Muscle layer of duodenum (tissue), 2 donors: ENCODE data around the gene ADAMTS17.

Experiments used
- H3K27ac ChIP-seq: one replicate; pipeline ENCODE4 v1.7.0; 2013; ENCODE audit warnings: mild to moderate bottlenecking, low read length
- H3K27me3 ChIP-seq: one replicate; pipeline ENCODE4 v1.7.0; 2013; ENCODE audit warnings: low read depth, mild to moderate bottlenecking, control low read depth, low read length
- H3K36me3 ChIP-seq, 2 donors: one replicate each; pipeline ENCODE4 v1.7.0; 2013; ENCODE audit warnings: low read length in 2 of 2, control low read depth in 1 of 2, mild to moderate bottlenecking in 1 of 2; ENCODE audit not compliant: insufficient read depth in 2 of 2, control insufficient read depth in 1 of 2
- H3K4me1 ChIP-seq, 2 donors: one replicate each; pipeline ENCODE4 v1.7.0; 2013; ENCODE audit warnings: low read length in 2 of 2, mild to moderate bottlenecking in 2 of 2, control low read depth in 1 of 2, moderate library complexity in 1 of 2; ENCODE audit not compliant: insufficient read depth in 2 of 2, control insufficient read depth in 1 of 2
- H3K4me3 ChIP-seq, 2 donors: one replicate each; pipeline ENCODE4 v1.7.0; 2013; ENCODE audit warnings: low read length in 2 of 2, low read depth in 1 of 2, mild to moderate bottlenecking in 1 of 2
- H3K9me3 ChIP-seq, 2 donors: one replicate each; pipeline ENCODE4 v1.7.0; 2013; ENCODE audit warnings: low read length in 2 of 2, control low read depth in 1 of 2, mild to moderate bottlenecking in 1 of 2; ENCODE audit not compliant: control insufficient read depth in 1 of 2
- donor health status: healthy.

ADAMTS17 gene

DNA sequence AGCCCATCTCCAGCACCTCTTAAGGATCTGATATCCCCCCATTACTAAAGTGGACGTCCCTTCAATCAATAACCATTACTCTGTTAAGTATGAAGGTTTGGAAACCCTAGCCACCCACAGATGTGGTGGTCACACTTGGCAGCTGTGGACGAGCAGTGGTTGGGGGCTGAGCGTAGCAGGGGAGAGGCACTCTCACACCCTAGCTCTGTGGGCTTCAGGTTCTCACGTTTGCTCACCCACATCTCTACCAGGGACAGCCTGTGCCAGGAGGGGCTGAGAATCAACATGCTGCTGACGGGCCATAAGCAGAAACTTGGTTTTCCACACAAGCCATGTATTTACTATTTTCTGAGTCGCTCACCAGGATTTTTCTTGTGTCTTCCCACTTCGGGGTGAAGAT lies 287.2 kb downstream of the ADAMTS17 start:
- H3K36me3 ChIP-seq, result no peaks in the 10 kb centered on the region
- H3K9me3 ChIP-seq, result no peaks in the 10 kb centered on the region
- no peak overlapping the region for H3K27ac ChIP-seq
- no peaks in the 10 kb centered on the region for H3K27me3 ChIP-seq
- no peaks in the 10 kb centered on the region for H3K4me1 ChIP-seq
- no peak overlapping the region for H3K4me3 ChIP-seq

DNA sequence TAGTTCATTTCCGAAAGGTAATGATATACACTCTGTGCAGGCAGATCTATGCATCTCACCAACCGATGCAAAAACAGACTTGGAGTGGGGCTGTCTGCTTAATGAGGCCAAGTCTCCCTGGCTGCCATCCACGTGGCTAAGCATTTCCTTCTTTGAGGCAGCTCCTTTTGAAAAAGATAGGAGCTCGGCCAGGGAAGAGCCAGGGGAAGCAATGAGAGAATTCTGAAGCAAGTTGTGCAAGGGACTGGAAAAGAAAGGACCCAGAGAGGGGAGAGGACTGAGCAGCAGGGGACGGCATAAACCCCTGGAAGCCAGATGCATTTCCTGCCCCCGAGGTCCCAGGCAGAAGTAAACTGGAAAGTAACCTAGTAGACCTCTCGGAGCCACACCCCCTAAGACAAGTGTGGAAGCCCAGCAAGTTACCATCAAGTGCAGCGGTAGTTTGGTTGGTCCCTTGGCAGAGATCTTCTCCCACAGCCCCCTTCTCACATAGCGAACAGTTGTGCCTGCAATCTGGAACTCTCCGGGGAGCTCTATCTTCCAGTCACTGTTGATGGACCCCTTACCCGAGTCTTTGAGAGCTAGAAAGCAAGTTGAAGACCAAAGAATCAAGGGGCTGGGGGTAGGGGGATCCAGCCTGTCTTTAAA lies 288.2 kb downstream of the ADAMTS17 start:
- no peaks in the 10 kb centered on the region for H3K9me3 ChIP-seq
- no peaks in the 10 kb centered on the region for H3K36me3 ChIP-seq
- H3K4me1 ChIP-seq, result no peaks in the 10 kb centered on the region
- no peaks in the 10 kb centered on the region for H3K27me3 ChIP-seq
- no peak overlapping the region for H3K4me3 ChIP-seq
- H3K27ac ChIP-seq, result no peak overlapping the region

- no peaks in the 10 kb centered on the region for H3K4me1 ChIP-seq
- no peak overlapping the region for H3K27ac ChIP-seq
- H3K27me3 ChIP-seq, result no peaks in the 10 kb centered on the region
- no peak overlapping the region for H3K4me3 ChIP-seq
- no peaks in the 10 kb centered on the region for H3K36me3 ChIP-seq
- H3K9me3 ChIP-seq, result no peaks in the 10 kb centered on the region
These were observed 288.9 kb downstream of the ADAMTS17 start for GRCh38 chr15:100052716-100053473.

DNA sequence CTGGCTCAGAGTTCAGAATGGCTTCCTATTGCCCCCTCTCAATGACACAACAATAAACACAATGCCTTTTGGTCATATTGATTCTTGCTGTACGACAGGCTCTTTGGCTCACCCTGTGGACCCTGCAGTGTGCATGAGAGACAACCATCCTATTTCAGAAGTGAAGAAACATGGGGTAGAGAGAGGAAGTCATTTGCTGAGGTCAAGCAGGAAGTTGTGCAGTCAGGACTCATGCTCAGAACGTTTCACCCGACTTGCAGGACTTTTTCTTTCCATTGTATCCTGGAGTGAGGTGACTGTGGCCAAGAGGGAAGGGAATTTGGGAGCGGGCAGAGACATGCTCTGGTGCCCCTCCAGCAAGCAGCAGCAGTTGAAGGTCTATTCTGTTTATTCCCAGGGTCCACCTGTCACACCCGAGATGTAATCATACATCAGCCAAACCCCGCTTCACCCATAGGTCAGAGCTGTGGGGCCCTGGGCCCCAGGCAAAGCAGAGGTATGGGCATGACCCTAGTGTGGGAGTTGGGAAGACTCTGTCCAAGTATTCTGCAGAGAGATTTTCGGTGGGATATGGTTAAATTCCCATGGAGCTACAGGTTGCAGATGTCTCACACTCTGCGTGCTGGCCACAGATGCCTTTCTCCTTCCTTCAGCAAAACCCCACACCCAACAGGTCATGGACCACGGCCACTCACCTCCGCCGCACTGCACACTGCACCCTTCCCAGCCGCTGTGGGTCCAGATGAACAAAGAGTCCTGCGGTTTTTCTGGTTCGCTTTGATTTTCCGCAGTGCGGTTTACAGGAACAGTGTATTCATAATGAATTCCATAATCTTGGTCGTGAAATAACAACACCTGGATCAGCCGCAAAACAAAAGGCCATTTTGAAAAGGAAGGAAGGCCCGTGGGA lies 290.6 kb downstream of the ADAMTS17 start:
- no peak overlapping the region for H3K4me3 ChIP-seq
- H3K4me1 ChIP-seq, result no peaks in the 10 kb centered on the region
- no peaks in the 10 kb centered on the region for H3K9me3 ChIP-seq
- H3K27ac ChIP-seq, result no peak overlapping the region
- H3K36me3 ChIP-seq, result no peaks in the 10 kb centered on the region
- no peaks in the 10 kb centered on the region for H3K27me3 ChIP-seq

- Histone ChIP-seq H3K27me3 (no peaks in the 10 kb centered on the region), H3K36me3 (no peaks in the 10 kb centered on the region), H3K27ac (no peak overlapping the region), H3K4me3 (no peak overlapping the region), H3K4me1 (no peaks in the 10 kb centered on the region), H3K9me3 (no peaks in the 10 kb centered on the region)
These were observed 291.6 kb downstream of the ADAMTS17 start for GRCh38 chr15:100049936-100050876.

DNA sequence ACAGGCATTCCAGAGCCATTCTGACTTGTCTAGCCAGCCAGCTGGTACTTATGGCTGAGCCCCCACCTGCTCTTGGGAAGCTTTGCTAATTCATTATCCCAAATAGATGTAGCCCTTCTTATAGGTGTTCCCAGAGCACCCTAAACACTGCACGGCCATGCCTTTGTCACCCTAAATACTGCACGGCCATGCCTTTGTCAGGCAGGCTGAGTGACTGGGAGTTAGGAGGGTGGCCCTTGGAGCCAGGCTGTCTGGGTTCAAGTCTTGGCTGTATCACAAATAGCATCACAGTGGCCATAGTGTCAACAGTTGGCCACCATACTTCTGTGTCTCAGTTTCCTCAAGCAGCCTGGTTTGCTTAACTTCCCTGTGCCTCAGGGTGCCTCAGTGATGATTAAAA lies 292.3 kb downstream of the ADAMTS17 start:
- Histone ChIP-seq H3K9me3 (no peaks in the 10 kb centered on the region), H3K27ac (no peak overlapping the region), H3K27me3 (no peaks in the 10 kb centered on the region), H3K36me3 (no peaks in the 10 kb centered on the region), H3K4me1 (no peaks in the 10 kb centered on the region), H3K4me3 (no peak overlapping the region)

DNA sequence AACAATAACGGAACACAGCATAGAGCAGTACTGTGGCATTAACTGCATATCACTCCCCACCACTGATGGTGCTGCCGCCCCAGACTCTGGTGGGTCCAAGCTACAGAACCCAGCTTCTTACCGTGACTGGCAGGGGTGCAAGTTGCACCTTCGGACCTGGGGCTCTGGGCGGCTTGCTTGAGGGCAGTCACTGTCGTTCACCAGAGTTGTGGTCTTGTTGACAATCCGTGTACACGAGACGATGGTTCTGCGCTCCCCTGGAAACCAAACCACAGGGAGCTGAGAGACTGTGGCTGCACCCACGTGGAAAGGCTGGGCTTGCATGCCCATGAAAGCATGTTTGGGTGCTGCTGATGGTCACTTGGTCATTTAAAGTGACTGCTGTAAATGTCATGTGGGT lies 293.0 kb downstream of the ADAMTS17 start:
- Histone ChIP-seq H3K27me3 (no peaks in the 10 kb centered on the region), H3K4me1 (no peaks in the 10 kb centered on the region), H3K36me3 (no peaks in the 10 kb centered on the region), H3K4me3 (no peak overlapping the region), H3K27ac (no peak overlapping the region), H3K9me3 (no peaks in the 10 kb centered on the region)

DNA sequence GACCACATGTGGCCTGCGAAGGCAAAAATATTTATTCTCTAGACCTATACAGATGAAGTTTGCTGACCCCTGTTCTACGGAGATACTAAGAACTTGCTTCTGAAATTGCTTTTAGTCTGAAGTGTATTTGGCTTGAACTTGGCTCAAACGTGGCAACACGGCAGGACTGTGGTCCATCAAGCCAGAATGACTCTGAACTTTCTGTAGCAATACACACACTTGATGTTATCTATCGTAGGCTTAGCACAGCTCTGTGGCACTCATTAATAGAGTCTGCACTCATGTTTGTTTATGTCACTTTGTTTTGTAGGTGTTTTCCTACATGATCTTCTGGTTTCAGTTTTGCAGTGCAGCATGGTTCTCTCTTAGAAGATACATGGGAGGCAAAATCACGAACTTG lies 298.1 kb downstream of the ADAMTS17 start:
- Histone ChIP-seq H3K9me3 (no peaks in the 10 kb centered on the region), H3K27me3 (no peaks in the 10 kb centered on the region), H3K27ac (no peak overlapping the region), H3K4me1 (no peaks in the 10 kb centered on the region), H3K4me3 (no peak overlapping the region), H3K36me3 (no peaks in the 10 kb centered on the region)

DNA sequence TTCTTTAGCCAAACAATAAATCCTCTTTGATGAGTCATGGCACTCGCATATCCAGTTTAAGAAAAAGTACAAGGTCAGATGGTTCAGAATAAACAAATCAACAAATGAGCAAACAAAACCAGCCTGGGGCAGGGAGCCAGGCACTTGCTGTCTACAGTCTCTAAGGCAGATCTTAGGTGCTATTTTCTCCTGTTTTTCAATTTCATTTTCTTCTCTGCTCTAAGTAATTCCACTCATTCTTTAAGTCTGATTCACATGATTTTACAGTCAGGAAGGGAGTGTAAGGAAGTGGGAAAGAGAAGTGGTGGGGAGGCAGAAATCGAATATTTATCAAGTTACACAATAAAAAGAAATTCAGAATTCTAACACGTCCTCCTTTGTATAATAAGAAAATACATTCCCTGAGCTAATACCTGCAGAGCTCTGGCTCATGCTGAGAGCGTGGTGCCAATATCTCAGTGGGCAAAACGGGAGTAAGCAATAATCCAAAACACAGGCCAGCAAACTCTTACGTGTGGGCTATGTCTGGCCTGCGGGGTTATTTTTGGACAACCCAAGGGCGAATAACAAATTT lies 298.6 kb downstream of the ADAMTS17 start:
- H3K27ac ChIP-seq, result no peak overlapping the region
- no peaks in the 10 kb centered on the region for H3K36me3 ChIP-seq
- no peaks in the 10 kb centered on the region for H3K4me1 ChIP-seq
- H3K9me3 ChIP-seq, result no peaks in the 10 kb centered on the region
- H3K27me3 ChIP-seq, result no peaks in the 10 kb centered on the region
- H3K4me3 ChIP-seq, result no peak overlapping the region

GRCh38 chr15:100042558-100042957 lies 299.2 kb downstream of the ADAMTS17 start:
- Histone ChIP-seq H3K9me3 (no peaks in the 10 kb centered on the region), H3K4me3 (no peak overlapping the region), H3K4me1 (no peaks in the 10 kb centered on the region), H3K27me3 (no peaks in the 10 kb centered on the region), H3K36me3 (no peaks in the 10 kb centered on the region), H3K27ac (no peak overlapping the region)
